Measurements from ENCODE around the gene CARMIL1.

CARMIL1 gene

GRCh38 chr6:25483943-25484342, 204.8 kb downstream of the CARMIL1 start:
- in situ Hi-C loops (cut with MboI; ENCODE audit: low sequenced_read_pairs, unreplicated experiment): no loop called here
- no peak for TF ChIP-seq CTCF (IDR thresholded peaks at IDR 0.05; ENCODE audit: borderline replicate concordance, control extremely low read depth, extremely low read depth, insufficient read depth, missing control alignments)
- no peak for DNase-seq (ENCODE audit: low spot score)

- TF ChIP-seq CTCF (IDR thresholded peaks at IDR 0.05; ENCODE audit: borderline replicate concordance, control extremely low read depth, extremely low read depth, insufficient read depth, missing control alignments): no peak
- in situ Hi-C loops (cut with MboI; ENCODE audit: low sequenced_read_pairs, unreplicated experiment): no loop called here
- DNase-seq (ENCODE audit: low spot score): no peak
Measured at GRCh38 chr6:25484900-25485299, 205.7 kb downstream of the CARMIL1 start.

GRCh38 chr6:25485821-25486534, 206.8 kb downstream of the CARMIL1 start:
- no peak for DNase-seq (ENCODE audit: low spot score)
- TF ChIP-seq CTCF (IDR thresholded peaks at IDR 0.05; ENCODE audit: borderline replicate concordance, control extremely low read depth, extremely low read depth, insufficient read depth, missing control alignments): no peak
- in situ Hi-C loops (cut with MboI; ENCODE audit: low sequenced_read_pairs, unreplicated experiment): no loop called here

GRCh38 chr6:25486550-25486949, 207.4 kb downstream of the CARMIL1 start:
- no peak for TF ChIP-seq CTCF (IDR thresholded peaks at IDR 0.05; ENCODE audit: borderline replicate concordance, control extremely low read depth, extremely low read depth, insufficient read depth, missing control alignments)
- in situ Hi-C loops (cut with MboI; ENCODE audit: low sequenced_read_pairs, unreplicated experiment): no loop called here
- DNase-seq (ENCODE audit: low spot score): no peak

GRCh38 chr6:25487012-25487411, 207.8 kb downstream of the CARMIL1 start:
- TF ChIP-seq CTCF (IDR thresholded peaks at IDR 0.05; ENCODE audit: borderline replicate concordance, control extremely low read depth, extremely low read depth, insufficient read depth, missing control alignments): no peak
- no peak for DNase-seq (ENCODE audit: low spot score)
- in situ Hi-C loops (cut with MboI; ENCODE audit: low sequenced_read_pairs, unreplicated experiment): no loop called here

GRCh38 chr6:25488156-25488555, 209.0 kb downstream of the CARMIL1 start:
- DNase-seq (ENCODE audit: low spot score): no peak
- in situ Hi-C loops (cut with MboI; ENCODE audit: low sequenced_read_pairs, unreplicated experiment): no loop called here
- no peak for TF ChIP-seq CTCF (IDR thresholded peaks at IDR 0.05; ENCODE audit: borderline replicate concordance, control extremely low read depth, extremely low read depth, insufficient read depth, missing control alignments)

All from GM13976 (cell line).